WTC11 (cell line): ENCODE measurements around the gene RETREG2. TPM values are rescaled to one million over a fixed set of nuclear protein-coding genes. Genes with fewer than 3 reads are reported as not detected.

ENCODE experiments used
- ATAC-seq: fragments of 200-7000 bp; cut with Tn5 transposase; 2 replicates; pipeline ENCODE4 v1.10.0; 2021; ENCODE audit warnings: mild to moderate bottlenecking, moderate library complexity
- CTCF ChIA-PET: fragments of 300-600 bp; sonication (Branson Sonifier 250); formaldehyde crosslinking; loops from one replicate; lab custom pipeline; 2021; ENCODE audit warnings: antibody characterized with exemption; lab: Charles Lee
- POLR2A ChIA-PET: fragments of 350-600 bp; sonication (Branson Sonifier 250); formaldehyde crosslinking; loops from one replicate; lab custom pipeline; 2021; ENCODE audit warnings: antibody characterized with exemption; lab: Charles Lee
- DNase-seq: peaks from one replicate; pipeline ENCODE4 v3.0.0; 2021; ENCODE audit warnings: low spot score
- H3K27ac Mint-ChIP-seq: 2 replicates; pipeline ENCODE4 v1.8.0; 2021; ENCODE audit warnings: mixed read lengths
- H3K27me3 Mint-ChIP-seq: 2 replicates; pipeline ENCODE4 v1.8.0; 2021; ENCODE audit warnings: low read depth, mild to moderate bottlenecking, moderate library complexity, mixed read lengths
- H3K36me3 Mint-ChIP-seq: 2 replicates; pipeline ENCODE4 v1.8.0; 2021; ENCODE audit warnings: mixed read lengths
- H3K4me1 Mint-ChIP-seq: 2 replicates; pipeline ENCODE4 v1.8.0; 2022; ENCODE audit warnings: mixed read lengths
- H3K4me3 Mint-ChIP-seq: 2 replicates; pipeline ENCODE4 v1.8.0; 2021; ENCODE audit warnings: mild to moderate bottlenecking, moderate library complexity, mixed read lengths
- H3K9me3 Mint-ChIP-seq: 2 replicates; pipeline ENCODE4 v1.8.0; 2021; ENCODE audit warnings: mixed read lengths
- ATF3 ChIP-seq: sonication (generic); formaldehyde crosslinking; conservative IDR thresholded peaks from 2 replicates; pipeline ENCODE4 v1.8.1; 2022; ENCODE audit warnings: mild to moderate bottlenecking, missing genetic modification reagents
- CREB1 ChIP-seq: sonication (generic); formaldehyde crosslinking; IDR thresholded peaks from 2 replicates; pipeline ENCODE4 v1.8.0; 2023; ENCODE audit warnings: mild to moderate bottlenecking, missing genetic modification reagents
- CREM ChIP-seq: sonication (generic); formaldehyde crosslinking; IDR thresholded peaks from 2 replicates; pipeline ENCODE4 v1.8.1; 2022; ENCODE audit warnings: mild to moderate bottlenecking, missing genetic modification reagents, moderate library complexity
- ELF4 ChIP-seq: sonication (generic); formaldehyde crosslinking; IDR thresholded peaks from 2 replicates; pipeline ENCODE4 v1.8.1; 2022; ENCODE audit warnings: low read depth, mild to moderate bottlenecking, moderate library complexity, missing genetic modification reagents
- ERG ChIP-seq: fragments of 250-450 bp; sonication (Bioruptor Pico); IDR thresholded peaks from 2 replicates; pipeline ENCODE4 v1.8.0; 2021; ENCODE audit warnings: mild to moderate bottlenecking
- ESRRA ChIP-seq: sonication (generic); formaldehyde crosslinking; IDR thresholded peaks from 2 replicates; pipeline ENCODE4 v1.8.1; 2022; ENCODE audit warnings: mild to moderate bottlenecking, missing genetic modification reagents, borderline replicate concordance
- FOXP1 ChIP-seq: sonication (generic); formaldehyde crosslinking; IDR thresholded peaks from 2 replicates; pipeline ENCODE4 v1.8.0; 2022; ENCODE audit warnings: missing genetic modification reagents, mild to moderate bottlenecking, moderate library complexity, borderline replicate concordance
- GRHL2 ChIP-seq: fragments of 250-450 bp; sonication (Bioruptor Pico); IDR thresholded peaks from 2 replicates; pipeline ENCODE4 v1.8.0; 2022; ENCODE audit warnings: mild to moderate bottlenecking, moderate library complexity; ENCODE audit not compliant: insufficient replicate concordance, severe bottlenecking
- IRF2 ChIP-seq: sonication (generic); formaldehyde crosslinking; IDR thresholded peaks from 2 replicates; pipeline ENCODE4 v1.8.0; 2022; ENCODE audit warnings: low read depth, missing genetic modification reagents, borderline replicate concordance
- JAZF1 ChIP-seq: fragments of 250-450 bp; sonication (Bioruptor Pico); IDR thresholded peaks from 2 replicates; pipeline ENCODE4 v1.9.0; 2021; ENCODE audit warnings: moderate library complexity, mild to moderate bottlenecking, inconsistent platforms
- KAT7 ChIP-seq: sonication (generic); formaldehyde crosslinking; IDR thresholded peaks from 2 replicates; pipeline ENCODE4 v1.8.1; 2023; ENCODE audit warnings: missing genetic modification reagents, mild to moderate bottlenecking, borderline replicate concordance
- MAX ChIP-seq: sonication (generic); formaldehyde crosslinking; IDR thresholded peaks from 2 replicates; pipeline ENCODE4 v1.8.0; 2022; ENCODE audit warnings: mild to moderate bottlenecking, missing genetic modification reagents
- NFE2L1 ChIP-seq: sonication (generic); formaldehyde crosslinking; IDR thresholded peaks from 2 replicates; pipeline ENCODE4 v1.8.1; 2023; ENCODE audit warnings: missing genetic modification reagents
- OVOL2 ChIP-seq: fragments of 250-450 bp; sonication (Bioruptor Pico); IDR thresholded peaks from 2 replicates; pipeline ENCODE4 v1.9.0; 2021; ENCODE audit warnings: mild to moderate bottlenecking, borderline replicate concordance
- RORB ChIP-seq: fragments of 250-450 bp; sonication (Bioruptor Pico); IDR thresholded peaks from 2 replicates; pipeline ENCODE4 v1.9.0; 2021; ENCODE audit warnings: mild to moderate bottlenecking
- SOX15 ChIP-seq: fragments of 250-450 bp; sonication (Bioruptor Pico); IDR thresholded peaks from 2 replicates; pipeline ENCODE4 v1.9.0; 2021; ENCODE audit warnings: mild to moderate bottlenecking
- TEAD4 ChIP-seq: sonication (generic); formaldehyde crosslinking; IDR thresholded peaks from 2 replicates; pipeline ENCODE4 v1.8.0; 2022; ENCODE audit warnings: mild to moderate bottlenecking, missing genetic modification reagents
- ZBTB21 ChIP-seq: sonication (generic); formaldehyde crosslinking; IDR thresholded peaks from 2 replicates; pipeline ENCODE4 v1.8.1; 2023; ENCODE audit warnings: mild to moderate bottlenecking, missing genetic modification reagents, borderline replicate concordance
- ZNF232 ChIP-seq: sonication (generic); formaldehyde crosslinking; IDR thresholded peaks from 2 replicates; pipeline ENCODE4 v1.8.0; 2022; ENCODE audit warnings: mild to moderate bottlenecking, missing genetic modification reagents
- ZNF317 ChIP-seq: sonication (generic); formaldehyde crosslinking; IDR thresholded peaks from 2 replicates; pipeline ENCODE4 v1.8.1; 2023; ENCODE audit warnings: low read depth, mild to moderate bottlenecking, moderate library complexity, missing genetic modification reagents, borderline replicate concordance
- ZNF425 ChIP-seq: fragments of 250-450 bp; sonication (Bioruptor Pico); conservative IDR thresholded peaks from 2 replicates; pipeline ENCODE4 v1.9.0; 2021; ENCODE audit warnings: mild to moderate bottlenecking
- total RNA-seq: library from RNA; stranded (reverse); gene quantifications from 3 replicates; pipeline ENCODE4 v1.2.3, GENCODE V29; 2021
- TF ChIP-seq, protein P1 (sequence below): fragments of 250-450 bp; sonication (Bioruptor Pico); IDR thresholded peaks from 2 replicates; pipeline ENCODE4 v2.1.2; 2022; ENCODE audit warnings: mild to moderate bottlenecking, moderate library complexity
- TF ChIP-seq, protein P2 (sequence below): sonication (generic); formaldehyde crosslinking; IDR thresholded peaks from 2 replicates; pipeline ENCODE4 v1.8.0; 2022; ENCODE audit warnings: missing genetic modification reagents
- TF ChIP-seq, protein P3 (sequence below): sonication (generic); formaldehyde crosslinking; IDR thresholded peaks from 2 replicates; pipeline ENCODE4 v1.8.0; 2023; ENCODE audit warnings: mild to moderate bottlenecking, missing genetic modification reagents

The RETREG2 gene
- total RNA-seq, 1 experiment from 2014 or later: 60.2 TPM

DNA sequence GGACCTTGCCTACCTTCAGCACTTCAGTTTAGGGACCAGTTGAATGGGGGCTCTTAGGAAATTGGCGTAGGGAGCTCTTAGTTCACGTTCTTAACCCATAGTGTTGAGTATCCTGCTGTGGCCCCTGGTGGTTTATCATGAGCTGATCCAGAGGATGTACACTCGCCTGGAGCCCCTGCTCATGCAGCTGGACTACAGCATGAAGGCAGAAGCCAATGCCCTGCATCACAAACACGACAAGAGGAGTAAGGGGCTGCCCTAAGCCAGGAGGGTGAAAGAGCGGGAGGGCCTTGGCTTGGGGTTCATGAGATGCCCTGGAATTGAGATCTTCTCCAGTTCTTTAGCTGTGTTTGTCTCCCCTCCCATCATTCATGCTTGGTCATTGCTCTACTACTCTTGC, 2.9 kb downstream of the RETREG2 start:
- CTCF ChIA-PET: no interaction called here
- no peak for DNase-seq
- ATAC-seq: no peak
- no peak for TF ChIP-seq CREB1 (CRISPR knock-in tag)
- no peak for TF ChIP-seq ZNF317 (CRISPR knock-in tag)
- TF ChIP-seq OVOL2: no peak
- no peak for TF ChIP-seq ZNF425 (CRISPR knock-in tag)
- no peak for TF ChIP-seq RORB (CRISPR knock-in tag)
- TF ChIP-seq MAX (CRISPR knock-in tag): no peak
- TF ChIP-seq TEAD4: no peak
- no peak for TF ChIP-seq GRHL2 (CRISPR knock-in tag)
- TF ChIP-seq ELF4 (CRISPR knock-in tag): no peak
- TF ChIP-seq ERG (CRISPR knock-in tag): no peak
- no peak for TF ChIP-seq KAT7 (CRISPR knock-in tag)
- TF ChIP-seq ATF3 (CRISPR knock-in tag): no peak
- TF ChIP-seq IRF2 (CRISPR knock-in tag): no peak
- TF ChIP-seq ESRRA (CRISPR knock-in tag): no peak
- TF ChIP-seq, protein P1, sequence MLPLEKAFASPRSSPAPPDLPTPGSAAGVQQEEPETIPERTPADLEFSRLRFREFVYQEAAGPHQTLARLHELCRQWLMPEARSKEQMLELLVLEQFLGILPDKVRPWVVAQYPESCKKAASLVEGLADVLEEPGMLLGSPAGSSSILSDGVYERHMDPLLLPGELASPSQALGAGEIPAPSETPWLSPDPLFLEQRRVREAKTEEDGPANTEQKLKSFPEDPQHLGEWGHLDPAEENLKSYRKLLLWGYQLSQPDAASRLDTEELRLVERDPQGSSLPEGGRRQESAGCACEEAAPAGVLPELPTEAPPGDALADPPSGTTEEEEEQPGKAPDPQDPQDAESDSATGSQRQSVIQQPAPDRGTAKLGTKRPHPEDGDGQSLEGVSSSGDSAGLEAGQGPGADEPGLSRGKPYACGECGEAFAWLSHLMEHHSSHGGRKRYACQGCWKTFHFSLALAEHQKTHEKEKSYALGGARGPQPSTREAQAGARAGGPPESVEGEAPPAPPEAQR: no peak
- no peak for TF ChIP-seq ZNF232
- no peak for TF ChIP-seq SOX15 (CRISPR knock-in tag)
- TF ChIP-seq JAZF1: no peak
- TF ChIP-seq, all 79 proteins: peak for 0
- POLR2A ChIA-PET: no interaction called here
- no peaks in the 10 kb centered on the region for H3K27me3 Mint-ChIP-seq
- H3K36me3 Mint-ChIP-seq: peaks cover 27% of the 10 kb centered on the region
- peaks cover 14% of the 10 kb centered on the region for H3K4me1 Mint-ChIP-seq
- H3K9me3 Mint-ChIP-seq: no peaks in the 10 kb centered on the region
- no peak overlapping the region for H3K27ac Mint-ChIP-seq
- no peak overlapping the region for H3K4me3 Mint-ChIP-seq

- POLR2A ChIA-PET: no interaction called here
- TF ChIP-seq FOXP1 (CRISPR knock-in tag) (no peak), SOX15 (CRISPR knock-in tag) (no peak), NFE2L1 (CRISPR knock-in tag) (no peak), ESRRA (CRISPR knock-in tag) (no peak), CREB1 (CRISPR knock-in tag) (no peak), TEAD4 (no peak), CREM (no peak), JAZF1 (no peak), ZBTB21 (no peak)
- TF ChIP-seq, protein P2, sequence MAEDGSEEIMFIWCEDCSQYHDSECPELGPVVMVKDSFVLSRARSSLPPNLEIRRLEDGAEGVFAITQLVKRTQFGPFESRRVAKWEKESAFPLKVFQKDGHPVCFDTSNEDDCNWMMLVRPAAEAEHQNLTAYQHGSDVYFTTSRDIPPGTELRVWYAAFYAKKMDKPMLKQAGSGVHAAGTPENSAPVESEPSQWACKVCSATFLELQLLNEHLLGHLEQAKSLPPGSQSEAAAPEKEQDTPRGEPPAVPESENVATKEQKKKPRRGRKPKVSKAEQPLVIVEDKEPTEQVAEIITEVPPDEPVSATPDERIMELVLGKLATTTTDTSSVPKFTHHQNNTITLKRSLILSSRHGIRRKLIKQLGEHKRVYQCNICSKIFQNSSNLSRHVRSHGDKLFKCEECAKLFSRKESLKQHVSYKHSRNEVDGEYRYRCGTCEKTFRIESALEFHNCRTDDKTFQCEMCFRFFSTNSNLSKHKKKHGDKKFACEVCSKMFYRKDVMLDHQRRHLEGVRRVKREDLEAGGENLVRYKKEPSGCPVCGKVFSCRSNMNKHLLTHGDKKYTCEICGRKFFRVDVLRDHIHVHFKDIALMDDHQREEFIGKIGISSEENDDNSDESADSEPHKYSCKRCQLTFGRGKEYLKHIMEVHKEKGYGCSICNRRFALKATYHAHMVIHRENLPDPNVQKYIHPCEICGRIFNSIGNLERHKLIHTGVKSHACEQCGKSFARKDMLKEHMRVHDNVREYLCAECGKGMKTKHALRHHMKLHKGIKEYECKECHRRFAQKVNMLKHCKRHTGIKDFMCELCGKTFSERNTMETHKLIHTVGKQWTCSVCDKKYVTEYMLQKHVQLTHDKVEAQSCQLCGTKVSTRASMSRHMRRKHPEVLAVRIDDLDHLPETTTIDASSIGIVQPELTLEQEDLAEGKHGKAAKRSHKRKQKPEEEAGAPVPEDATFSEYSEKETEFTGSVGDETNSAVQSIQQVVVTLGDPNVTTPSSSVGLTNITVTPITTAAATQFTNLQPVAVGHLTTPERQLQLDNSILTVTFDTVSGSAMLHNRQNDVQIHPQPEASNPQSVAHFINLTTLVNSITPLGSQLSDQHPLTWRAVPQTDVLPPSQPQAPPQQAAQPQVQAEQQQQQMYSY (CRISPR knock-in tag): no peak
- TF ChIP-seq, protein P3, sequence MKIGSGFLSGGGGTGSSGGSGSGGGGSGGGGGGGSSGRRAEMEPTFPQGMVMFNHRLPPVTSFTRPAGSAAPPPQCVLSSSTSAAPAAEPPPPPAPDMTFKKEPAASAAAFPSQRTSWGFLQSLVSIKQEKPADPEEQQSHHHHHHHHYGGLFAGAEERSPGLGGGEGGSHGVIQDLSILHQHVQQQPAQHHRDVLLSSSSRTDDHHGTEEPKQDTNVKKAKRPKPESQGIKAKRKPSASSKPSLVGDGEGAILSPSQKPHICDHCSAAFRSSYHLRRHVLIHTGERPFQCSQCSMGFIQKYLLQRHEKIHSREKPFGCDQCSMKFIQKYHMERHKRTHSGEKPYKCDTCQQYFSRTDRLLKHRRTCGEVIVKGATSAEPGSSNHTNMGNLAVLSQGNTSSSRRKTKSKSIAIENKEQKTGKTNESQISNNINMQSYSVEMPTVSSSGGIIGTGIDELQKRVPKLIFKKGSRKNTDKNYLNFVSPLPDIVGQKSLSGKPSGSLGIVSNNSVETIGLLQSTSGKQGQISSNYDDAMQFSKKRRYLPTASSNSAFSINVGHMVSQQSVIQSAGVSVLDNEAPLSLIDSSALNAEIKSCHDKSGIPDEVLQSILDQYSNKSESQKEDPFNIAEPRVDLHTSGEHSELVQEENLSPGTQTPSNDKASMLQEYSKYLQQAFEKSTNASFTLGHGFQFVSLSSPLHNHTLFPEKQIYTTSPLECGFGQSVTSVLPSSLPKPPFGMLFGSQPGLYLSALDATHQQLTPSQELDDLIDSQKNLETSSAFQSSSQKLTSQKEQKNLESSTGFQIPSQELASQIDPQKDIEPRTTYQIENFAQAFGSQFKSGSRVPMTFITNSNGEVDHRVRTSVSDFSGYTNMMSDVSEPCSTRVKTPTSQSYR (CRISPR knock-in tag): no peak
Measured at GRCh38 chr2:219181531-219181930, 3.5 kb downstream of the RETREG2 start.

More at GRCh38 chr2:219181531-219181930, 3.5 kb downstream of the RETREG2 start:
- CTCF ChIA-PET: interaction anchor here (1.3 kb wide), 1 partner anchor 178 kb away, joined by 3 read pairs; no protein-coding TSS in a partner anchor
- Mint-ChIP-seq H3K27ac (no peak overlapping the region), H3K27me3 (no peaks in the 10 kb centered on the region), H3K9me3 (no peaks in the 10 kb centered on the region), H3K36me3 (peaks cover 27% of the 10 kb centered on the region), H3K4me3 (no peak overlapping the region), H3K4me1 (peaks cover 13% of the 10 kb centered on the region)
- no peak for ATAC-seq
- no peak for DNase-seq
